Activated naive CD4-positive, alpha-beta T cell treated with anti-CD3 and anti-CD28 coated beads, Interleukin-2, amount 50 U/mL, for 72 hours (primary cell): Measurements from ENCODE around the gene HPS1. TPM values are rescaled to one million over a fixed set of nuclear protein-coding genes. Genes with fewer than 3 reads are reported as not detected.

ENCODE experiments used
- ATAC-seq, 2 donors: fragments of 150-1000 bp; cut with Tn5 transposase; 2 replicates each; pipeline ENCODE4 v1.10.0; 2021; ENCODE audit warnings: mild to moderate bottlenecking in 2 of 2, moderate library complexity in 2 of 2
- DNase-seq, 2 donors: peaks; one replicate each; pipeline ENCODE4 v3.0.0; 2021 to 2022; ENCODE audit warnings: low spot score in 2 of 2
- H3K27ac Mint-ChIP-seq, 2 donors: one replicate each; pipeline ENCODE4 v1.8.0; 2022; ENCODE audit warnings: mild to moderate bottlenecking in 2 of 2, mixed read lengths in 2 of 2
- H3K36me3 Mint-ChIP-seq, 2 donors: one replicate each; pipeline ENCODE4 v1.8.0; 2022; ENCODE audit warnings: mixed read lengths in 2 of 2
- H3K9me3 Mint-ChIP-seq, 2 donors: one replicate each; pipeline ENCODE4 v1.8.0; 2022; ENCODE audit warnings: mixed read lengths in 2 of 2
- total RNA-seq, 2 donors: library from RNA; stranded (reverse); gene quantifications; one replicate each; pipeline ENCODE4 v1.2.3, GENCODE V29; 2022

HPS1 gene
- total RNA-seq, 2 donors from 2014 or later = 22.8 to 57.4 TPM

- ATAC-seq (no peak), DNase-seq (no peak)
- no peak overlapping the region for H3K27ac Mint-ChIP-seq
- H3K9me3 Mint-ChIP-seq = peaks cover 0 to 2% of the 10 kb centered on the region in 2 donors
- H3K36me3 Mint-ChIP-seq = no peaks in the 10 kb centered on the region
Measured at GRCh38 chr10:98373260-98374040, 73.3 kb downstream of the HPS1 start.

- peaks cover 0 to 6% of the 10 kb centered on the region in 2 donors for H3K9me3 Mint-ChIP-seq
Measured at GRCh38 chr10:98370831-98371820, 75.6 kb downstream of the HPS1 start.

GRCh38 chr10:98369801-98370200 lies 76.9 kb downstream of the HPS1 start:
- DNase-seq (no peak), ATAC-seq (no peak)
- H3K9me3 Mint-ChIP-seq = peaks cover 0 to 6% of the 10 kb centered on the region in 2 donors
- H3K27ac Mint-ChIP-seq = no peak overlapping the region
- H3K36me3 Mint-ChIP-seq = no peaks in the 10 kb centered on the region

More at GRCh38 chr10:98370831-98371820, 75.6 kb downstream of the HPS1 start:
- DNase-seq (no peak), ATAC-seq (no peak)
- Mint-ChIP-seq H3K27ac (no peak overlapping the region), H3K36me3 (no peaks in the 10 kb centered on the region)

- DNase-seq (no peak), ATAC-seq (no peak)
- Mint-ChIP-seq H3K9me3 (peaks cover 0 to 6% of the 10 kb centered on the region in 2 donors), H3K27ac (no peak overlapping the region), H3K36me3 (no peaks in the 10 kb centered on the region)
Measured at GRCh38 chr10:98368644-98369043, 78.1 kb downstream of the HPS1 start.

GRCh38 chr10:98367604-98368451 lies 78.9 kb downstream of the HPS1 start:
- DNase-seq (no peak), ATAC-seq (no peak)
- Mint-ChIP-seq H3K36me3 (no peaks in the 10 kb centered on the region), H3K27ac (no peak overlapping the region), H3K9me3 (peaks cover 0 to 6% of the 10 kb centered on the region in 2 donors)

Other genes with a start within 250 kb of the HPS1 start
- gene LOXL4, start 178.7 kb downstream of the HPS1 start, total RNA-seq = not detected
- gene PYROXD2, start 31.8 kb downstream of the HPS1 start, total RNA-seq = 1 to 10 TPM; 2.3 to 7.0 TPM